Keratinocyte (primary cell): ENCODE measurements around the gene TBXT.
"Not testable (repeated sequence)": the region's sequence is repeated elsewhere in the genome, so short reads cannot be mapped to it uniquely, and the experiment has no call there.

Source experiments
- EZH2 ChIP-seq: IDR thresholded peaks from one replicate; pipeline ENCODE4 v1.6.1; 2012; ENCODE audit warnings: inconsistent platforms, mild to moderate bottlenecking, low read length, moderate library complexity
- TF ChIP-seq, protein P1 (sequence below), 3 experiments: IDR thresholded peaks in 1 of 3; conservative IDR thresholded peaks in 1 of 3; optimal IDR thresholded peaks in 1 of 3; 2 replicates in 2 of 3; 3 replicates in 1 of 3; pipeline versions ENCODE3 to v1.5.1; 2011; ENCODE audit warnings: low read length in 3 of 3, mild to moderate bottlenecking in 3 of 3, moderate library complexity in 2 of 3, control low read depth in 1 of 3, inconsistent platforms in 1 of 3; ENCODE audit not compliant: insufficient read depth in 2 of 3; ENCODE audit errors: extremely low read depth in 1 of 3

DNA sequence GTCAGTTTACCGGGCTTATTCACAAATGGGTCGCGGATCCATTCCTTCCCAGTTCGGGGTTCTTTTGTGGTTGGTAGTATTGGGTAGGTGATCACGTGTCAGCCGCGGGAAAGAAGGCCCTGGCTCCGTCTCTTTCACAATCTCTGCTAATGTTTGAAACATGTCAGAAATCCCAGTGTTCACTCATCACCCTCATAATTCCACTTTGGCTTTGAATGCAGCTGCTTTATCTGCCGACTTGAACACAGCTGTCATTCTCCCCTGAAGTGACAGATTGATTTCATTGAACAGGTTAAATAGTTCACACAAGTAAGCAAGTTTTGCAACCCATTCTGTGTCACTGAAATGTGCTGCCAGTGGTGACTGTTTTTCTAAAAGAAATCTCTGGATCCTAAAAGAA lies 44.5 kb downstream of the TBXT start:
- TF ChIP-seq, protein P1, sequence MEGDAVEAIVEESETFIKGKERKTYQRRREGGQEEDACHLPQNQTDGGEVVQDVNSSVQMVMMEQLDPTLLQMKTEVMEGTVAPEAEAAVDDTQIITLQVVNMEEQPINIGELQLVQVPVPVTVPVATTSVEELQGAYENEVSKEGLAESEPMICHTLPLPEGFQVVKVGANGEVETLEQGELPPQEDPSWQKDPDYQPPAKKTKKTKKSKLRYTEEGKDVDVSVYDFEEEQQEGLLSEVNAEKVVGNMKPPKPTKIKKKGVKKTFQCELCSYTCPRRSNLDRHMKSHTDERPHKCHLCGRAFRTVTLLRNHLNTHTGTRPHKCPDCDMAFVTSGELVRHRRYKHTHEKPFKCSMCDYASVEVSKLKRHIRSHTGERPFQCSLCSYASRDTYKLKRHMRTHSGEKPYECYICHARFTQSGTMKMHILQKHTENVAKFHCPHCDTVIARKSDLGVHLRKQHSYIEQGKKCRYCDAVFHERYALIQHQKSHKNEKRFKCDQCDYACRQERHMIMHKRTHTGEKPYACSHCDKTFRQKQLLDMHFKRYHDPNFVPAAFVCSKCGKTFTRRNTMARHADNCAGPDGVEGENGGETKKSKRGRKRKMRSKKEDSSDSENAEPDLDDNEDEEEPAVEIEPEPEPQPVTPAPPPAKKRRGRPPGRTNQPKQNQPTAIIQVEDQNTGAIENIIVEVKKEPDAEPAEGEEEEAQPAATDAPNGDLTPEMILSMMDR (optimal IDR thresholded peaks at IDR 0.05 in 1 of 3, IDR thresholded peaks at IDR 0.05 in 1 of 3, conservative IDR thresholded peaks at IDR 0.05 in 1 of 3; ENCODE audit: extremely low read depth in 1 of 3, insufficient read depth in 2 of 3, low read length in 3 of 3) = not testable (repeated sequence)
- not testable (repeated sequence) for TF ChIP-seq EZH2
